Tibial artery (tissue), 4 donors: ENCODE results near the gene PKIB.
A peak's percentile ranks its signal among the peaks of the same experiment; 100 is the strongest.

Source experiments
- DNase-seq, 2 donors: peaks; one replicate each; pipeline ENCODE4 v3.0.0-alpha.2; 2019
- H3K27ac ChIP-seq, 2 donors: fragments of 200-600 bp; sonication (generic) in 1 of 2; 1 replicate in 1 of 2; 2 replicates in 1 of 2; pipeline ENCODE4 v1.5.1; 2018 to 2019; ENCODE audit warnings: mild to moderate bottlenecking in 1 of 2
- H3K27me3 ChIP-seq, 2 donors: fragments of 200-600 bp; sonication (generic) in 1 of 2; one replicate each; pipeline versions ENCODE4 v1.5.1 to v1.6.0; 2016 to 2019
- H3K36me3 ChIP-seq, 3 donors: fragments of 200-600 bp; sonication (generic) in 2 of 3; one replicate each; pipeline ENCODE4 v1.5.1; 2016 to 2019; ENCODE audit warnings: mild to moderate bottlenecking in 2 of 3
- H3K4me1 ChIP-seq, 4 donors: fragments of 200-600 bp; sonication (generic) in 2 of 4; 1 replicate in 3 of 4; 2 replicates in 1 of 4; pipeline ENCODE4 v1.5.1; 2016 to 2019
- H3K4me3 ChIP-seq, 2 donors: fragments of 200-600 bp; sonication (generic) in 1 of 2; 1 replicate in 1 of 2; 2 replicates in 1 of 2; pipeline ENCODE4 v1.5.1; 2018 to 2019; ENCODE audit warnings: mild to moderate bottlenecking in 2 of 2
- H3K9me3 ChIP-seq, 3 donors: fragments of 200-600 bp; sonication (generic) in 1 of 3; one replicate each; pipeline ENCODE4 v1.5.1; 2016 to 2019
- intact Hi-C: fragments of 100-400 bp; cut with DNase I; formaldehyde crosslinking; loops from one replicate; pipeline ENCODE4 v1.15.0; 2023; ENCODE audit warnings: low total_unique reads
- TF ChIP-seq, protein P1 (sequence below), 2 experiments: fragments of 200-600 bp in 1 of 2; fragments of 450-650 bp in 1 of 2; IDR thresholded peaks; one replicate each; pipeline ENCODE4 v1.5.1; 2017 to 2019; ENCODE audit warnings: antibody characterized with exemption in 2 of 2, mild to moderate bottlenecking in 1 of 2, moderate library complexity in 1 of 2

Gene PKIB

GRCh38 chr6:122727244-122727643 is 117.0 kb downstream of the PKIB start:
- Histone ChIP-seq H3K4me3 (no peak overlapping the region), H3K27me3 (peaks cover 0 to 7% of the 10 kb centered on the region in 2 donors), H3K27ac (no peak overlapping the region), H3K4me1 (no peaks in the 10 kb centered on the region), H3K36me3 (no peaks in the 10 kb centered on the region), H3K9me3 (no peaks in the 10 kb centered on the region)
- DNase-seq, result no peak
- intact Hi-C loops, result no loop called here
- TF ChIP-seq, protein P1, sequence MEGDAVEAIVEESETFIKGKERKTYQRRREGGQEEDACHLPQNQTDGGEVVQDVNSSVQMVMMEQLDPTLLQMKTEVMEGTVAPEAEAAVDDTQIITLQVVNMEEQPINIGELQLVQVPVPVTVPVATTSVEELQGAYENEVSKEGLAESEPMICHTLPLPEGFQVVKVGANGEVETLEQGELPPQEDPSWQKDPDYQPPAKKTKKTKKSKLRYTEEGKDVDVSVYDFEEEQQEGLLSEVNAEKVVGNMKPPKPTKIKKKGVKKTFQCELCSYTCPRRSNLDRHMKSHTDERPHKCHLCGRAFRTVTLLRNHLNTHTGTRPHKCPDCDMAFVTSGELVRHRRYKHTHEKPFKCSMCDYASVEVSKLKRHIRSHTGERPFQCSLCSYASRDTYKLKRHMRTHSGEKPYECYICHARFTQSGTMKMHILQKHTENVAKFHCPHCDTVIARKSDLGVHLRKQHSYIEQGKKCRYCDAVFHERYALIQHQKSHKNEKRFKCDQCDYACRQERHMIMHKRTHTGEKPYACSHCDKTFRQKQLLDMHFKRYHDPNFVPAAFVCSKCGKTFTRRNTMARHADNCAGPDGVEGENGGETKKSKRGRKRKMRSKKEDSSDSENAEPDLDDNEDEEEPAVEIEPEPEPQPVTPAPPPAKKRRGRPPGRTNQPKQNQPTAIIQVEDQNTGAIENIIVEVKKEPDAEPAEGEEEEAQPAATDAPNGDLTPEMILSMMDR (IDR thresholded peaks at IDR 0.05), result no peak

DNA sequence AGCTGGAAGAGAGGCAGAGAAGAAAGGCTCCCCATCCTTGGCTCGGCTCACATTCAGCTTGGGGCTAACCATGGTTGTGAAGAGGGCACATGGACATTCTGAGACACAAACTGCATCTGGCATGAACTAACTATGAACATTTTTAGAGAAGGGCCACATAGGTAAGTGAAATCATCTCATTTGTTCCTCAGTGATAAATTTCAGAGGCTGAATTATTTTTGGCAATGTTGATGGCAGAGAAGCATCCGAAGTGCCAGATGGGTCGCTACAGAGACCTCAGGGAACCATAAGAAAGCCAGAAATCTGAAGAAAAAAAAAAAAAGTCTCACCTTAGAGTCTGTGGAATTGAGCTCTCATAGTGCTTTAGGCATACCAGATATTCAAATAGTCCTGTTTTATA is 120.1 kb downstream of the PKIB start:
- Histone ChIP-seq H3K9me3 (no peaks in the 10 kb centered on the region), H3K4me1 (no peaks in the 10 kb centered on the region), H3K4me3 (no peak overlapping the region), H3K27me3 (peaks cover 0 to 4% of the 10 kb centered on the region in 2 donors), H3K36me3 (no peaks in the 10 kb centered on the region), H3K27ac (no peak overlapping the region)
- intact Hi-C loops, result loop anchor here (5.0 kb wide), 1 partner anchor 107 kb away; no protein-coding TSS in a partner anchor
- TF ChIP-seq, protein P1 (IDR thresholded peaks at IDR 0.05), result no peak
- DNase-seq, result no peak

GRCh38 chr6:122730775-122731386 is 120.7 kb downstream of the PKIB start:
- H3K27ac ChIP-seq, result no peak overlapping the region
- no peaks in the 10 kb centered on the region for H3K36me3 ChIP-seq
- peaks cover 0 to 4% of the 10 kb centered on the region in 2 donors for H3K27me3 ChIP-seq
- no peak for DNase-seq
- intact Hi-C loops, result loop anchor here (5.0 kb wide), 1 partner anchor 106 kb away; no protein-coding TSS in a partner anchor
- TF ChIP-seq, protein P1 (IDR thresholded peaks at IDR 0.05), result peak; percentile 66 to 79
- H3K4me1 ChIP-seq, result no peaks in the 10 kb centered on the region
- H3K9me3 ChIP-seq, result no peaks in the 10 kb centered on the region
- no peak overlapping the region for H3K4me3 ChIP-seq

GRCh38 chr6:122733259-122733658 is 123.1 kb downstream of the PKIB start:
- TF ChIP-seq, protein P1 (IDR thresholded peaks at IDR 0.05), result no peak
- intact Hi-C loops, result loop anchor here (5.0 kb wide), 1 partner anchor 104 kb away; no protein-coding TSS in a partner anchor
- no peak for DNase-seq

DNA sequence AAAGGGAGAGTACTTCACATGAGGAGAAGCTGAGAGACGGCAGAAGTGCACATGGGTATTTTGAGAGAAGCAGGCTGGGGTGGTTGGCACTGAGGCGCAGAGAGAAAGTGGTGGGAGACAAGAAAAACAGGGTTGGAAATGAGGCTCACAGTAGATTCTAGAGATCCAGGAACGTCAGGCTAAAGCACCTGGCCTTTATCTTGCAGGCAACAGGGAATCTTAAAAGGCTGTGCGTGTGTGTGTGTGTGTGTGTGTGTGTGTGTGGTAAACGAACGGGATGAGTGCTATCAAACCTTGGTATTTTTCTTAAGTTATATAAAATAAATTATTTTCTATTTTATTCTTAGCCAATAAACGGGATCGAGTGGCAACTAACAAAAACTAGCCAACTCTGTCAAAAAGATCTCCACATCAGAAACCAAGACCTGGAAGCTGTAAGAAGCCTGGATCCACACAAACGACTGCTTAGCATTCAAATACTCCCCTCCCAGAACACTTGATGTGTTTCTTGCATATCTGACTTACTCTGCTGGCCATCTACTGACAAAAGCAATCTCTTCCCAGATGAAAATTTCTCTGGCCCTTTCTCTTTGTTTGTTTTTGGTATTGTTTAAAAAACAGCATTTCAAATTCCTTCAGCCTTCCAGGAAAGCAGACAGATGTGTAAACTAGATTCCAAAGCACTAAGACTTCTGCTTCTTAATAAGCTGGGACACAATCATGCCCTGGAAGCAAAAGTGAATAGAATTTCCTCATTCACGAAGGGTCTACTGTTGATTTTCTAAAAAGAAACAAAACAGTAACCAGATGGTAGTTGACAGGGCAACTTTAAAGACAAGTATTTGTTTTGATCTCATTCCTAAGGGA is 124.6 kb downstream of the PKIB start:
- intact Hi-C loops, result loop anchor here (5.0 kb wide), 1 partner anchor 103 kb away; no protein-coding TSS in a partner anchor
- TF ChIP-seq, protein P1 (IDR thresholded peaks at IDR 0.05), result no peak

More at GRCh38 chr6:122733259-122733658, 123.1 kb downstream of the PKIB start:
- Histone ChIP-seq H3K4me3 (no peak overlapping the region), H3K36me3 (no peaks in the 10 kb centered on the region), H3K9me3 (no peaks in the 10 kb centered on the region), H3K27ac (no peak overlapping the region), H3K4me1 (no peaks in the 10 kb centered on the region), H3K27me3 (peaks cover 0 to 4% of the 10 kb centered on the region in 2 donors)

More for the DNA sequence above, 124.6 kb downstream of the PKIB start:
- H3K4me1 ChIP-seq, result no peaks in the 10 kb centered on the region
- H3K4me3 ChIP-seq, result no peak overlapping the region
- H3K27me3 ChIP-seq, result peaks cover 0 to 4% of the 10 kb centered on the region in 2 donors
- H3K27ac ChIP-seq, result no peak overlapping the region
- DNase-seq, result no peak
- H3K36me3 ChIP-seq, result no peaks in the 10 kb centered on the region
- no peaks in the 10 kb centered on the region for H3K9me3 ChIP-seq
